ENCODE results near the gene TMEM63C.

Gene TMEM63C

DNA sequence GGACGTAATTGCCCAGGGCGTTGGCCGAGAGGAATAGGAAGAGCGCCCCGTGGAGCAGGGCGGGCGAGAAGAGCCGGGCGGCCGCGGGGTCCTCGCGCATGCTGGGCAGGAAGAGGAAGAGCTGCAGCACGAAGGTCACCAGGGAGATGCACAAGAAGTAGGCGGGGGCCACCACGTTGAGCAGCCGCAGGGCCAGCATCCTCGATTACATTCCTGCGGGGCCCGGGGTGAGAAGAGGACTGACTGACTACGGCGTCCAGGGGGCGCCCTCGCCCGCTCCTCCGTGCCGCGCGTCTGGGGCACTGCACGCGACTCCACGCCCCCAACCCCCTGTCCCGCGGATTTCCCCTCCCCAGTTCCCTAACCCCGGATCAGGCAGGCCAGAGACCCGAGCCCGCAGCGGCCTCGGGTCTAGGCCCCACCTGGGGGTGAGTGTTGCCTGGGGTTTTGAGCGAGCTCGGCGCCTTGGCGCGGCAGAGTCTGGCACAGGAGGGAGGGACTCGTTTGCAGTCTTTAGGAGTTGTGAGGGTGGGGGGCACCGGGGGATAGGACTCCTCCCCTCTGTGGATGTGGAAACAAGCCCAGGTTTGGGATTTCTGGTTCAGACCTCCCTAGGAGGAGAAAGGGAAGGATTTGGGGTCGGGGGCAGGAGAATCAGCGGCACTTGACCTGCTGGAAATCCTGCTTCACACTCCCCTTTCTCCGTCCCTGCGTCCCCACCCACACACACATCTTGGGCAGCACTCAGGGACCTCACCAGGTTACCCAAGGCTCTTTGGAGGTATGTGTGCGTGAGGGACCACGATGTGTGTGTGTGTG is 41.8 kb upstream of the TMEM63C start:
- CTCF ChIA-PET, result interaction anchor here (0.6 to 4.7 kb wide), 6 partner anchors 8 to 428 kb away, joined by 3 to 39 read pairs (median 4); no protein-coding TSS in a partner anchor
- TF ChIP-seq ARNT (IDR thresholded peaks at IDR 0.05), result 0 out of 2 replicates have a peak, but pooled peaks have one; percentile 33
- no peak for TF ChIP-seq FOXA1 (IDR thresholded peaks at IDR 0.05)
- no peak for TF ChIP-seq CTBP1 (IDR thresholded peaks at IDR 0.05; ENCODE audit: borderline replicate concordance)
- TF ChIP-seq L3MBTL2 (conservative IDR thresholded peaks at IDR 0.05), result peak; percentile 69
- no peak for TF ChIP-seq FOXK2 (IDR thresholded peaks at IDR 0.05)
- TF ChIP-seq, protein P1, sequence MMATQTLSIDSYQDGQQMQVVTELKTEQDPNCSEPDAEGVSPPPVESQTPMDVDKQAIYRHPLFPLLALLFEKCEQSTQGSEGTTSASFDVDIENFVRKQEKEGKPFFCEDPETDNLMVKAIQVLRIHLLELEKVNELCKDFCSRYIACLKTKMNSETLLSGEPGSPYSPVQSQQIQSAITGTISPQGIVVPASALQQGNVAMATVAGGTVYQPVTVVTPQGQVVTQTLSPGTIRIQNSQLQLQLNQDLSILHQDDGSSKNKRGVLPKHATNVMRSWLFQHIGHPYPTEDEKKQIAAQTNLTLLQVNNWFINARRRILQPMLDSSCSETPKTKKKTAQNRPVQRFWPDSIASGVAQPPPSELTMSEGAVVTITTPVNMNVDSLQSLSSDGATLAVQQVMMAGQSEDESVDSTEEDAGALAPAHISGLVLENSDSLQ (IDR thresholded peaks at IDR 0.05), result no peak
- TF ChIP-seq ELF4 (IDR thresholded peaks at IDR 0.05), result no peak
- TF ChIP-seq HDGF (IDR thresholded peaks at IDR 0.05; ENCODE audit: borderline replicate concordance), result no peak
- no peak for TF ChIP-seq SP1 (IDR thresholded peaks at IDR 0.05)
- peak; percentile 83 for DNase-seq (ENCODE audit: extremely low spot score)
- POLR2A ChIA-PET, result interaction anchor here (1.5 kb wide), 2 partner anchors 41 to 181 kb away, joined by 3 read pairs; partner anchors contain the start of genes GSTZ1 and POMT2

DNA sequence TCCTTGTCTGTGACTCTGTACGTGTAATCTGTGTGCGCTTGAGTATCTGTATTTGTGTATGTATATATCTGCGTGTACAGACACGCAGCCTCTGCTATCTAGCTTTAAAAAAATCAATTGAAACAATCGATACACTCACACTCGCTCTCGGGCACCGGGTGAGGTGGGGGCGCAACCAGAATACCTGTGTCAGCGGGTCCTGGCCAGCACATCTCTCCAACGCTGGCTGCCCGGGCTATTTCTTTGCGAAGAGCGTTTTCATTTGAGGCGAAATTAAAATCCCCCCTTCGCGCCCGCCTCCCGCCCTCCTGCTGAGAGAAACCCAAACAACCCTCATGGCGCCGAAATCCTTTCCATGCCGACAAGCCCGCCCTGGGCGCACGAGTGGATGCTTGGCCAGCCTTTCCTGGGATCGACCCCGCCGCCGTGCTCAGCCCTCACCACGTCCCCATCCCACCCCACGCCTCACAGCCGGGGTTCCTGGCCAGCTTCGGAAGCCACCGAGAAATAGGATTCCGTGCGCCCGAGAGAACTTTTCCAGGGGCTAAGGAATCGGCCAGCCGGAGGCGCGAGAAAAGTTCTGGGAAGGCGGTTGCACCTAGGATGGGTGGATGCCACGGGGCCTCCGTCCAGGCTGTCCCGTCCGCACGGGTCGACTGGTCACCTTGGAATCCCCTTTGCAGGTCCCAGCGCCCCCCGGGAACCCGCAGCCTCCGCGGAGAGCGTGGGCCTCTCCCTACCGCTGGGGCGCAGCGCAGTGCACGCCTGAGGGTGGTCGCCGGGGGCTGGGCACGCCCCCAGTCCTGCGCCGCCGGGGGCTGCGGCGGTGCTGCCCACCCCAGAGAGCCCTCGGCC is 41.0 kb upstream of the TMEM63C start:
- ChIA-PET POLR2A (interaction anchor here (1.1 to 2.1 kb wide), 5 partner anchors 17 to 180 kb away, joined by 3 to 7 read pairs (median 4); partner anchors contain the start of genes GSTZ1 and POMT2), CTCF (interaction anchor here (0.8 to 4.7 kb wide), 9 partner anchors 8 to 427 kb away, joined by 3 to 39 read pairs (median 4); no protein-coding TSS in a partner anchor)
- peak; percentile 72; the same call in 1 of the 2 replicates for TF ChIP-seq FOXM1 (IDR thresholded peaks at IDR 0.05; ENCODE audit: borderline replicate concordance)
- TF ChIP-seq TARDBP (IDR thresholded peaks at IDR 0.05), result no peak
- no peak for TF ChIP-seq NFRKB (IDR thresholded peaks at IDR 0.05)
- peak; percentile 66 for TF ChIP-seq L3MBTL2 (conservative IDR thresholded peaks at IDR 0.05)
- TF ChIP-seq, protein P1 (IDR thresholded peaks at IDR 0.05), result no peak
- peak; percentile 36 for DNase-seq (ENCODE audit: extremely low spot score)

DNA sequence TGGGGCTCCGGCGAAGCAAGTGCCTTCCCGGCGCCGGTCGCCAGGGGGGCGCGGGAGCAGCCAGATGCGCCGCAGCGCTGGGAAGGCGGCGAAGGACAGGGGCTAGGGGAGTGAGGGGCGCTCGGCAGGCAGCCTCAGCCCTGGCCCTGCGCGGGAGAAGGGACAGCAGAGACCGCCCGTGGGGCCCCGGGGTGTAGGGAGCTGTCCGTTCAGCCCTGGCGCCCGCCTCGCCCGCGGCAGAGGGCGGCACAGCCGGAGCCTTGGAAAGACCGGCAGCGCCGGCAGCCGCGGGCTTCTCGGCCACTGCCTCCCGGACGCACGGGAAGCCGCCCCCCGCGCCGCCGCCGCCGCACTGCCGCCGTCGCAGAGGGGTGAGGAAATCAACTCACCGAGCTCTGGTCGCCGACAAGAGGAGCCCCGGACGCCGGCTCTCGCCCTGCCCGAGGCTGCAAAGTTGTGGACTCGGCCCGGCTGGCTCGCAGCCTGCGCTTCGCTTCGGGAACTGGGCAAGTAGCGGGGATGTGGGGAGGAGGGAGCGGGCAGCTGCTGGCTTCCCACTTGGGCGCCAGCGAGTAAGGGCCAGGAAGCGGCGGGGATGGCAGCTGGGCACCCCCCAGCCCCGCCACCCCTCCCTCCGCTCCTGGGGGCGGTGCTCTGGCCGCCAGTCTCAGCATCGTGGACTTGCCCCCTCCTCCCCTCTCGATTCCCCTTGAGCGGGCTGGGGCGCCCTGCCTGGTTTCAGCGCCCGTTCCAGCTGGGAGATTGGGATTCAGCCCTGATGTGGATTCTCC is 40.2 kb upstream of the TMEM63C start, which contains the start of gene ZDHHC22:
Gene ZDHHC22, minus strand, starts transcription at position 578 of the 791 bp plus-strand sequence. CDS start 2,053 bp downstream, outside the sequence.
- TF ChIP-seq, protein P1 (IDR thresholded peaks at IDR 0.05), result no peak
- TF ChIP-seq NFRKB (IDR thresholded peaks at IDR 0.05) (no peak), L3MBTL2 (conservative IDR thresholded peaks at IDR 0.05) (no peak), ARNT (IDR thresholded peaks at IDR 0.05) (no peak), SUZ12 (IDR thresholded peaks at IDR 0.05) (no peak), CTBP1 (IDR thresholded peaks at IDR 0.05; ENCODE audit: borderline replicate concordance) (no peak), SP1 (IDR thresholded peaks at IDR 0.05) (no peak), LEF1 (IDR thresholded peaks at IDR 0.05; ENCODE audit: borderline replicate concordance) (no peak), ZNF384 (IDR thresholded peaks at IDR 0.05) (no peak), FOXM1 (IDR thresholded peaks at IDR 0.05; ENCODE audit: borderline replicate concordance) (no peak), TARDBP (IDR thresholded peaks at IDR 0.05) (no peak), FOXK2 (IDR thresholded peaks at IDR 0.05) (no peak), HDGF (IDR thresholded peaks at IDR 0.05; ENCODE audit: borderline replicate concordance) (no peak), ELF4 (IDR thresholded peaks at IDR 0.05) (no peak)
- ChIA-PET POLR2A (interaction anchor here (0.8 to 2.1 kb wide), 5 partner anchors 16 to 179 kb away, joined by 3 to 7 read pairs (median 4); partner anchors contain the start of genes GSTZ1, POMT2 and TMEM63C), CTCF (interaction anchor here (0.6 to 4.7 kb wide), 8 partner anchors 8 to 175 kb away, joined by 3 to 39 read pairs (median 4); no protein-coding TSS in a partner anchor)
- DNase-seq (ENCODE audit: extremely low spot score), result peak; percentile 81

DNA sequence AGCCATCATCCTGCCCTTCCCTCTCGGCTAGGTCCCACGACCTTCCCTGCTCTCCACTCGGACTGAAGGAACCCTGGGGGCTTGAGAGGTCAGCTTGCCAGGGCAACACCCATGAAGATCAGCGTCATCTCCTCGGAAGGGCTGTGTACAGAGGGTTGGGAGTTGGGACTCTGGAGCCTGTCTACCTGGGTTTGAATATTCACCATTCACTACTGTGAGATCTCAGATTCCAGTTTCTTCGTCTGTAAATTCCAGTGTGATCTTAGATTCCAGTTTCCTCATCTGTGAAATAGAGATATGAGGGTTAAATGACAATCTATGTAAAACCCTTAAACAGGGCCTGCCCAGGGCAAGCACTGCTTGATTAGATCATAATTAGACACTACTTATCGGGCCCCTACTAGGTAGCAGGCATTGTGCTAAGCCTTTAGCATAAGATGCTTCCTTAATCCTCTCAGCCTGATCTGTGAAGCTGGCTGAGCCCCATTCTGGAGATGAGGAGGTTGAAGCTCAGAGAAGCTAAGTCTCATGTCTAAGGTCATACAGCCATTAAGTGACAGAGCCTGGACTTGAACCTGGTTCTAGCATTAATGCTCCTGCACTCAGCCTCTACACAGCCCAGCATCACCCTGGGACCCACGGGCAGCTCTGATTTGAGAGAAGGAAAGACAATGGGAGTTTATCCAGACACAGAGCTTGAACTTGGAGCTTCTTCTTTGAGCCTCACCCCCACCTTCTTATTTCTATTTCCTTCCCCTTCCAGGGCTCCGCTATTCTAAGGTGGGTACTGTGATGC is 39.4 kb upstream of the TMEM63C start:
- ChIA-PET POLR2A (interaction anchor here (0.6 to 2.1 kb wide), 7 partner anchors 7 to 328 kb away, joined by 3 to 7 read pairs (median 3); partner anchors contain the start of genes GSTZ1, POMT2 and TMEM63C), CTCF (interaction anchor here (0.6 to 4.7 kb wide), 9 partner anchors 8 to 269 kb away, joined by 3 to 39 read pairs (median 3); no protein-coding TSS in a partner anchor)
- TF ChIP-seq L3MBTL2 (conservative IDR thresholded peaks at IDR 0.05), result no peak
- no peak for TF ChIP-seq HDGF (IDR thresholded peaks at IDR 0.05; ENCODE audit: borderline replicate concordance)
- TF ChIP-seq ARNT (IDR thresholded peaks at IDR 0.05), result no peak
- TF ChIP-seq ZNF384 (IDR thresholded peaks at IDR 0.05), result no peak
- no peak for TF ChIP-seq ELF4 (IDR thresholded peaks at IDR 0.05)
- TF ChIP-seq LEF1 (IDR thresholded peaks at IDR 0.05; ENCODE audit: borderline replicate concordance), result no peak
- no peak for TF ChIP-seq FOXM1 (IDR thresholded peaks at IDR 0.05; ENCODE audit: borderline replicate concordance)
- no peak for TF ChIP-seq NFRKB (IDR thresholded peaks at IDR 0.05)
- TF ChIP-seq TARDBP (IDR thresholded peaks at IDR 0.05), result no peak
- TF ChIP-seq SP1 (IDR thresholded peaks at IDR 0.05), result no peak
- no peak for TF ChIP-seq CTBP1 (IDR thresholded peaks at IDR 0.05; ENCODE audit: borderline replicate concordance)
- no peak for DNase-seq (ENCODE audit: extremely low spot score)
